Mesendoderm (in vitro differentiated cells): ENCODE results near the gene ERCC5.

Experiments
- DNase-seq: peaks from one replicate; pipeline ENCODE4 v3.0.0; 2013
- H2AK5ac ChIP-seq: 2 replicates; pipeline ENCODE4 v1.6.1; 2013; ENCODE audit warnings: low read length, inconsistent platforms
- H2BK120ac ChIP-seq: 2 replicates; pipeline ENCODE4 v1.6.1; 2013; ENCODE audit warnings: low read depth, mild to moderate bottlenecking, low read length, moderate library complexity, mixed read lengths
- H2BK15ac ChIP-seq: replicated peaks from 2 replicates; pipeline ENCODE4 v1.6.1; 2013; ENCODE audit warnings: low read depth, mild to moderate bottlenecking, moderate library complexity
- H2BK5ac ChIP-seq: 2 replicates; pipeline ENCODE4 v1.6.1; 2013; ENCODE audit warnings: low read length, inconsistent platforms
- H3K18ac ChIP-seq: 2 replicates; pipeline ENCODE4 v1.6.1; 2013; ENCODE audit warnings: mild to moderate bottlenecking, low read length, mixed read lengths
- H3K23ac ChIP-seq: one replicate; pipeline ENCODE4 v1.6.1; 2013; ENCODE audit warnings: low read length
- H3K27ac ChIP-seq: 2 replicates; pipeline ENCODE4 v1.5.1; 2013; ENCODE audit warnings: low read depth, mild to moderate bottlenecking, inconsistent platforms, low read length, moderate library complexity
- H3K27me3 ChIP-seq: 2 replicates; pipeline ENCODE4 v1.6.1; 2013; ENCODE audit warnings: low read length, control low read depth, mild to moderate bottlenecking, inconsistent platforms; ENCODE audit not compliant: insufficient read depth, poor library complexity
- H3K36me3 ChIP-seq: 2 replicates; pipeline ENCODE4 v1.6.1; 2013; ENCODE audit warnings: low read length, inconsistent platforms; ENCODE audit not compliant: control insufficient read depth, insufficient read depth
- H3K4ac ChIP-seq: one replicate; pipeline ENCODE4 v1.6.1; 2013; ENCODE audit warnings: low read depth, mild to moderate bottlenecking, low read length, moderate library complexity
- H3K4me1 ChIP-seq: 2 replicates; pipeline ENCODE4 v1.6.1; 2013; ENCODE audit warnings: low read depth, low read length, inconsistent platforms; ENCODE audit not compliant: control insufficient read depth
- H3K4me2 ChIP-seq: 2 replicates; pipeline ENCODE4 v1.6.1; 2013; ENCODE audit warnings: low read length
- H3K4me3 ChIP-seq: 2 replicates; pipeline ENCODE4 v1.5.1; 2013; ENCODE audit warnings: mild to moderate bottlenecking, low read length
- H3K56ac ChIP-seq: one replicate; pipeline ENCODE4 v1.6.1; 2013; ENCODE audit warnings: low read length
- H3K79me1 ChIP-seq: 2 replicates; pipeline ENCODE4 v1.6.1; 2013; ENCODE audit warnings: low read length, inconsistent platforms
- H3K79me2 ChIP-seq: 2 replicates; pipeline ENCODE4 v1.6.1; 2013; ENCODE audit warnings: mild to moderate bottlenecking, low read length; ENCODE audit not compliant: control insufficient read depth, insufficient read depth
- H3K9ac ChIP-seq: 2 replicates; pipeline ENCODE4 v1.6.1; 2013; ENCODE audit warnings: low read length, inconsistent platforms
- H4K5ac ChIP-seq: one replicate; pipeline ENCODE4 v1.6.1; 2013; ENCODE audit warnings: low read length
- H4K8ac ChIP-seq: one replicate; pipeline ENCODE4 v1.6.1; 2013; ENCODE audit warnings: low read depth, mild to moderate bottlenecking, control low read depth, low read length, moderate library complexity
- WGBS: extraction: QIAGEN DNeasy Blood & Tissue Kit; methylation state at CpG from one replicate; pipeline ENCODE4 v1.1.7; 2013; ENCODE audit warnings: low lambda C conversion rate, missing lambda C conversion rate; ENCODE audit not compliant: insufficient coverage; ENCODE audit errors: extremely low coverage; 5-methylcytosine and 5-hydroxymethylcytosine counted together

The ERCC5 gene

DNA sequence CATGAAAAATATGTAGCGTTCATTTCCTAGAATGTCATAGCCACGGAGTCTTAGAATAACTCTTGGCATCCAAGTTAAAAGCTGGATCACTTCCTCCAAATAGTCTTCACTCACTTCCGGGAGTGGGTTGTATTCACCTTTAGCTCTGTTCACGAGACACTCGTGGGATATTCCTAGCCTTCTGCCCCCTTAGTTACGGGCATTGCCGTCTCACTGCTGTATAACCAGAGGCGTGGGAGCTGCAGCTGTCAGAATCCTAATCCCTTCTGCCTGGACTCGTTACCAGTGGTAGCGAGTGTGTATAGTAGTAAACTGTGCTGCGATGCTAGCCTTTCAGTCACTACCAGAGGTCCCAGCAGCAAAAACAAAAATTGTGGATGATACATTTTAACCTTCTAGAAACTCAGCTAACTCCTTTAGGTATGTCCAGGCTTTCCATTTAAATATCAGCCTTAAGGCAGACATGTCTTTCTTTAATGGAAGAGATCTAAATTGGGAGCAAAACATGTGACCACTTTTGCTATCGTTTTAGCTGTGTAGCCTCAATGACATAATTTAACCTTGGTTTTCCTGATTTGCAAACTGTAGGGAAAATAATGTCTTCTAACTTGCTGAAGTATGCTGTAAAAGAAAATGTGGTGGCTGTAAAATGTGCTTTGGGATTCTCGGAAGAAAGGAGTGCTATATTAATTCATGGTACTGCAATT lies 34.1 kb downstream of the ERCC5 start:
- Histone ChIP-seq H3K4me1 (no peaks in the 10 kb centered on the region), H3K56ac (no peak overlapping the region), H3K4me2 (no peak overlapping the region), H3K27me3 (no peaks in the 10 kb centered on the region), H4K5ac (no peak overlapping the region), H3K18ac (no peak overlapping the region), H3K23ac (no peak overlapping the region), H3K27ac (no peak overlapping the region), H3K4me3 (no peak overlapping the region), H3K4ac (no peak overlapping the region), H3K79me2 (no peaks in the 10 kb centered on the region), H2BK15ac (no peak overlapping the region), H3K79me1 (no peaks in the 10 kb centered on the region), H3K9ac (no peak overlapping the region), H2BK5ac (no peak overlapping the region), H4K8ac (no peak overlapping the region), H2AK5ac (no peak overlapping the region), H2BK120ac (no peak overlapping the region), H3K36me3 (no peaks in the 10 kb centered on the region)
- no peak for DNase-seq
- WGBS = no CpG with 5 or more reads among the region's 13 CpGs

DNA sequence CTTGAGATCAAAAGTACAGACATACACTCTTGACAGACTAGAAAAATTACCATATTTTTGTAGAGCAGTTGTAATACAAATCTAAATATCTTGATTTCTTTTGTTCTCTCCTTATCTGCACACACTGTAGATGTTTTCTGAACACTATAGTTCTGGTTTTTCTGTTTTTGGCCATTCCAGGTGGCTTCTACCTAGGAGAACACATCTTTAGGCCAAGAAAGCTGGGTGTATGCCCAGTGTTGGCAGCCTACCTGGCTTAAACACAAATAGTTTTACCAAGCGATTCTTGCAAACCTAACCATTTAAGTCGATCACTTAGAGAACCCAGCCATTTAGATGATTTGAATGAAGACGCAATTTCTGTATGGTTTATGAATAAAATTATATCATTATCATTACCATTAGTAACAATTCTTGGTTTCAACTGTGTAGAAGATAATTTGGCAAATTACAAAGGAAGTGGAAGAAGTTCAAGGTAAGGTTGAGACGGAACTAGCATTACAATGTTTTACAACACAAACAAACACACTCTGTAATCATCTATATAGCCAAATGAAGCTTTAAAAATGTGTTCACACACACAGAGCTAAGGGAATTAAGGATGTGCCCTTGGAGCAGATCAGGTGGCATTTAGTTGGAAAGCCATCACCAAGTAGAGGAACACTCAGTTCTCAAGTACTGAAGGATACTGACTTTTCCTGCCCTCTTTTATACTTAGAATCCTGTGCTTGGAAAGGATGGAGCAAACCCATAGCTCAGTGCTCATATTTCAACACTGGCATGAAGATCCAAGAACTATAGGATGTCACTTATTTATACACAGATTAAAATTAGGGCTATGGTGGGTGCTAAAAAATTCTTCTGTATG lies 36.2 kb downstream of the ERCC5 start:
- Histone ChIP-seq H3K4me2 (no peak overlapping the region), H3K18ac (no peak overlapping the region), H2BK15ac (no peak overlapping the region), H4K5ac (no peak overlapping the region), H2BK120ac (no peak overlapping the region), H3K9ac (no peak overlapping the region), H3K36me3 (no peaks in the 10 kb centered on the region), H3K4me3 (no peak overlapping the region), H3K27me3 (no peaks in the 10 kb centered on the region), H3K79me1 (no peaks in the 10 kb centered on the region), H3K79me2 (no peaks in the 10 kb centered on the region), H3K23ac (no peak overlapping the region), H3K56ac (no peak overlapping the region), H3K4me1 (no peaks in the 10 kb centered on the region), H3K4ac (no peak overlapping the region), H2AK5ac (no peak overlapping the region), H3K27ac (no peak overlapping the region), H4K8ac (no peak overlapping the region), H2BK5ac (no peak overlapping the region)
- no peak for DNase-seq
- no CpG with 5 or more reads among the region's 4 CpGs for WGBS

DNA sequence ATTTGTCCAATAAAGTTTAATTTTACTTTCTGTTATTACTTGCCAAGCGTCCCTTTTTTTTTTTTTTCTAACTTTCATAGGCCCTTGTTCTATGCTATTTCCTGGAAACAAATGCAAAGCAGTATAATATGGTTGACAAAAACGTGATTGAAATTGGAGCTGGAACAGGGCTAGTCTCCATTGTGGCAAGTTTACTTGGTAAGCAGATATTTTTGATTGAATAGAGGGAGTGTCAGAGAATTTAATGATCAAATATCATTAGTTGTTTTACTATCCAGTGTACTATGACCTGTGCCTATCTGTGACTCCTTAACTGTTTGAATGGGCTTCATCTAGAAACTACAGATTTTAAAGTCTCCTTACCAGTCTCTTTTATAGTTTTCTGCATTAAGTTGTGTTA lies 46.7 kb downstream of the ERCC5 start:
- Histone ChIP-seq H3K56ac (no peak overlapping the region), H3K23ac (no peak overlapping the region), H2AK5ac (no peak overlapping the region), H3K27me3 (no peaks in the 10 kb centered on the region), H3K4me2 (no peak overlapping the region), H3K79me2 (no peaks in the 10 kb centered on the region), H2BK120ac (no peak overlapping the region), H3K27ac (no peak overlapping the region), H3K4ac (no peak overlapping the region), H3K4me1 (no peaks in the 10 kb centered on the region), H2BK5ac (no peak overlapping the region), H2BK15ac (no peak overlapping the region), H3K79me1 (no peaks in the 10 kb centered on the region), H4K5ac (no peak overlapping the region), H3K9ac (no peak overlapping the region), H3K4me3 (no peak overlapping the region), H3K18ac (no peak overlapping the region), H4K8ac (no peak overlapping the region), H3K36me3 (no peaks in the 10 kb centered on the region)
- no CpG with 5 or more reads among the region's 2 CpGs for WGBS
- no peak for DNase-seq

DNA sequence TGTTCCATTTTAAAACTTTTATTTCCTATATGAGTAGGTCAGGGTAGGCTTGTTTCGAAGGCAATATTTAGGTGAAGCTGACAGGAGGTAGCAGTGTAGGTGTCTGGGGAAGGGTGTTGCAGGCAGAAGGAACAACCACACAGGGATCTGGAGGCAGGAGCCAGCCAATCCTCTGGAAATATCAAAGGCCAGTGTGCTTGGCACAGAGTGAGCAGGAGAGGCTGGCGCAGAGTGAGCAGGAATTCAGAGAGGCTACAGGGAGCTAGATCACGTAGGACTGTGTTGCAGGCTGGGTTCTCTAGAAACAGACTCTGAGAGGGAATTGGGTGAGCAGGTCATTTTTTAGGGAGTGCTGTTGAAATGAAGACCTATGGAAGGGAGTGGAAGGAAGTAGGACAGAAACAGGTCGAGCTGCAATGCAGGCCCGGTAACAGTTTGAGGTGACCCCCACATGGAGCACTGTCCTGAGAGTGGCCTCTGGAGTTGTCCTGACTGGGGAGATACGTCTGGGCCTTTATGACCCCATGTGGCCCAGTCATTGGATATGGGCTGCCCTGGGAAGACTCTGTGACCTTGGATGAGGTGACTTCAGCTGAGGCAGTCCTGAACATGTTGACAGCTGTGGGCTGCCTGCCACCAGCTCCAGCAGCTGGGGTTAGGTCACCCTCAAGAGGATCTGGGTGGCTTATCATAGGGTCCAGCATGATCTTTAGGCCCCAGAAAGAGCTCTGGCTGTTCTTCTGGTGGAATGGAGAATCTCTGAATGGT lies 51.7 kb downstream of the ERCC5 start:
- Histone ChIP-seq H3K79me1 (no peaks in the 10 kb centered on the region), H3K18ac (no peak overlapping the region), H3K4ac (no peak overlapping the region), H3K27me3 (no peaks in the 10 kb centered on the region), H3K9ac (no peak overlapping the region), H2BK15ac (no peak overlapping the region), H3K4me3 (no peak overlapping the region), H2BK5ac (no peak overlapping the region), H3K4me2 (no peak overlapping the region), H4K8ac (no peak overlapping the region), H4K5ac (no peak overlapping the region), H3K56ac (no peak overlapping the region), H3K4me1 (no peaks in the 10 kb centered on the region), H3K36me3 (no peaks in the 10 kb centered on the region), H3K27ac (no peak overlapping the region), H2BK120ac (no peak overlapping the region), H2AK5ac (no peak overlapping the region), H3K79me2 (no peaks in the 10 kb centered on the region), H3K23ac (no peak overlapping the region)
- WGBS = no CpG with 5 or more reads among the region's 6 CpGs
- no peak for DNase-seq

DNA sequence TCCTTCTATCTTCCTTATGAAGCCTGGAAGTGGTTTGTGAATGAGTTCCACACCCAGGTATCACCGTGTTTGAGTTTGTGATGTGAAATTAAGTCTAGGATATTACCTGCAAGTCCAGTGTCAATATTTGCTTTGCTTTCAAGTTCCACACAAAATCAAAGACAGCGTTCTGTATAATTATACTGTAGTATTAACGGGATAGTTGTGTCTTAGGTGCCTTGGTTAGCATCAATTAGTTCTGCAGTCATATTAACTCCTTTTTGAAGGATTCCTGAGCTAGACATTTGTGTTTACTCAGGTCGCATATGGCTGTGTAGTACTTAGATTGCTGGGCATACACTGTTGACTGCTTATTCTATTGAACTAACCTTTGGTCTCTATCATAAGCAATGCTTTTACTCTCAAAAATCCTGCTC lies 54.4 kb downstream of the ERCC5 start:
- Histone ChIP-seq H3K56ac (no peak overlapping the region), H3K36me3 (no peaks in the 10 kb centered on the region), H2AK5ac (no peak overlapping the region), H2BK120ac (no peak overlapping the region), H3K4ac (no peak overlapping the region), H2BK15ac (no peak overlapping the region), H3K4me3 (no peak overlapping the region), H3K79me1 (no peaks in the 10 kb centered on the region), H3K18ac (no peak overlapping the region), H3K27ac (no peak overlapping the region), H3K23ac (no peak overlapping the region), H4K8ac (no peak overlapping the region), H4K5ac (no peak overlapping the region), H3K4me2 (no peak overlapping the region), H2BK5ac (no peak overlapping the region), H3K27me3 (no peaks in the 10 kb centered on the region), H3K4me1 (no peaks in the 10 kb centered on the region), H3K79me2 (no peaks in the 10 kb centered on the region), H3K9ac (no peak overlapping the region)
- no peak for DNase-seq
- no CpG with 5 or more reads among the region's 4 CpGs for WGBS
